OCI-LY7 (cell line): ENCODE results near the gene CEP72. TPM values are rescaled to one million over a fixed set of nuclear protein-coding genes. Genes with fewer than 3 reads are reported as not detected.

Experiments used
- BruUV-seq: library from RNA; stranded (reverse); fragments of 400-500 nt; replicated peaks from 2 replicates; lab custom pipeline; 2021; lab: Mats Ljungman, UMichigan
- CTCF ChIA-PET: fragments of 300-600 bp; sonication (Branson Sonifier 250); formaldehyde crosslinking; loops from one replicate; lab custom pipeline; 2022; ENCODE audit warnings: antibody characterized with exemption; ENCODE audit not compliant: unreplicated experiment; lab: Charles Lee
- POLR2A ChIA-PET: fragments of 300-600 bp; sonication (Branson Sonifier 250); formaldehyde crosslinking; loops from one replicate; lab custom pipeline; 2022; ENCODE audit warnings: antibody characterized with exemption; lab: Charles Lee
- DNase-seq: peaks from one replicate; pipeline ENCODE4 v3.0.0-alpha.2; 2015; ENCODE audit warnings: low spot score
- H2AFZ ChIP-seq: fragments of 200-600 bp; sonication (generic), shearing (Covaris generic); 2 replicates; pipeline ENCODE4 v1.6.1; 2014; ENCODE audit warnings: mild to moderate bottlenecking, antibody characterized with exemption, low read length, moderate library complexity
- H3K27ac ChIP-seq: fragments of 200-600 bp; sonication (generic); 2 replicates; pipeline ENCODE4 v1.5.1; 2014; ENCODE audit warnings: mixed run types, low read depth, mild to moderate bottlenecking, moderate library complexity, low read length, inconsistent platforms; ENCODE audit not compliant: poor library complexity, severe bottlenecking
- H3K36me3 ChIP-seq: fragments of 200-600 bp; sonication (generic); 2 replicates; pipeline ENCODE4 v1.6.1; 2014; ENCODE audit warnings: mild to moderate bottlenecking, antibody characterized with exemption, low read length, moderate library complexity, mixed read lengths; ENCODE audit not compliant: insufficient read depth
- H3K4me1 ChIP-seq: fragments of 200-600 bp; sonication (generic); 2 replicates; pipeline ENCODE4 v1.5.1; 2014; ENCODE audit warnings: mild to moderate bottlenecking, low read length; ENCODE audit not compliant: insufficient read depth, poor library complexity, severe bottlenecking
- H3K4me2 ChIP-seq: fragments of 200-600 bp; sonication (generic); 2 replicates; pipeline ENCODE4 v1.6.1; 2014; ENCODE audit warnings: mild to moderate bottlenecking, low read length
- H3K4me3 ChIP-seq: fragments of 200-600 bp; sonication (generic); 2 replicates; pipeline ENCODE4 v1.5.1; 2014; ENCODE audit warnings: mild to moderate bottlenecking, low read depth, low read length; ENCODE audit not compliant: poor library complexity, severe bottlenecking
- H3K79me2 ChIP-seq: fragments of 200-600 bp; sonication (generic); 2 replicates; pipeline ENCODE4 v1.6.1; 2016; ENCODE audit warnings: low read depth, mild to moderate bottlenecking, low read length, moderate library complexity, mixed read lengths; ENCODE audit not compliant: insufficient read depth
- H3K9me2 ChIP-seq: fragments of 200-600 bp; sonication (generic); 2 replicates; pipeline ENCODE4 v1.6.1; 2016; ENCODE audit warnings: mild to moderate bottlenecking, low read length, mixed read lengths; ENCODE audit not compliant: insufficient read depth
- H3K9me3 ChIP-seq: fragments of 200-600 bp; sonication (generic); 2 replicates; pipeline ENCODE4 v1.6.1; 2014; ENCODE audit warnings: mild to moderate bottlenecking, mixed run types, low read length, mixed read lengths
- H4K20me1 ChIP-seq: fragments of 200-600 bp; sonication (generic); 2 replicates; pipeline ENCODE4 v1.6.1; 2014; ENCODE audit warnings: mild to moderate bottlenecking, antibody characterized with exemption, low read length, moderate library complexity, mixed read lengths; ENCODE audit not compliant: insufficient read depth
- CTCF ChIP-seq: fragments of 200-600 bp; sonication (generic); conservative IDR thresholded peaks from 2 replicates; pipeline ENCODE4 v1.5.1; 2014; ENCODE audit warnings: mild to moderate bottlenecking, antibody characterized with exemption, low read length, moderate library complexity, mixed read lengths
- EZH2phosphoT487 ChIP-seq: fragments of 200-600 bp; sonication (generic); IDR thresholded peaks from 2 replicates; pipeline ENCODE4 v1.6.1; 2018; ENCODE audit warnings: low read depth, borderline replicate concordance, mild to moderate bottlenecking, mixed run types, antibody characterized with exemption, low read length, moderate library complexity, mixed read lengths
- intact Hi-C: fragments of 100-400 bp; cut with micrococcal nuclease; formaldehyde crosslinking; loops from one replicate; pipeline ENCODE4 v1.10.0; 2022; ENCODE audit not compliant: unreplicated experiment
- total RNA-seq, 2 experiments: library from RNA; depleted of rRNA in 1 of 2; stranded (reverse); fragments of >200 nt in 1 of 2; shearing (Covaris generic) in 1 of 2; gene quantifications; 2 replicates each; pipeline ENCODE4 v1.2.3, GENCODE V29; 2014 to 2022

The CEP72 gene
- total RNA-seq, 2 experiments from 2014 or later: 26.9 to 42.7 TPM

- H3K9me3 ChIP-seq: no peaks in the 10 kb centered on the region
- BruUV-seq: no TSS peak
- CTCF ChIA-PET: no interaction called here
- POLR2A ChIA-PET: interaction anchor here (0.7 kb wide), 1 partner anchor 276 kb away, joined by 5 read pairs; no protein-coding TSS in a partner anchor
- H3K9me2 ChIP-seq: no peaks in the 10 kb centered on the region
- H3K36me3 ChIP-seq: peaks cover 77% of the 10 kb centered on the region
- no peak overlapping the region for H2AFZ ChIP-seq
- TF ChIP-seq EZH2phosphoT487 (no peak), CTCF (no peak)
- no peaks in the 10 kb centered on the region for H3K4me1 ChIP-seq
- H3K4me3 ChIP-seq: no peak overlapping the region
- intact Hi-C loops: no loop called here
- H3K4me2 ChIP-seq: no peak overlapping the region
- no peaks in the 10 kb centered on the region for H4K20me1 ChIP-seq
- no peaks in the 10 kb centered on the region for H3K79me2 ChIP-seq
- no peak for DNase-seq
- H3K27ac ChIP-seq: no peak overlapping the region
These were observed 10.2 kb downstream of the CEP72 start for GRCh38 chr5:622359-622758.

- ChIA-PET CTCF (no interaction called here), POLR2A (no interaction called here)
- H3K4me3 ChIP-seq: no peak overlapping the region
- H4K20me1 ChIP-seq: no peaks in the 10 kb centered on the region
- peaks cover 77% of the 10 kb centered on the region for H3K36me3 ChIP-seq
- H3K79me2 ChIP-seq: no peaks in the 10 kb centered on the region
- BruUV-seq: no TSS peak
- H3K9me2 ChIP-seq: no peaks in the 10 kb centered on the region
- intact Hi-C loops: no loop called here
- no peaks in the 10 kb centered on the region for H3K4me1 ChIP-seq
- no peak for TF ChIP-seq CTCF
- no peak overlapping the region for H2AFZ ChIP-seq
- DNase-seq: no peak
- H3K9me3 ChIP-seq: no peaks in the 10 kb centered on the region
- no peak overlapping the region for H3K27ac ChIP-seq
- H3K4me2 ChIP-seq: no peak overlapping the region
These were observed 10.9 kb downstream of the CEP72 start for GRCh38 chr5:622946-623522.

GRCh38 chr5:623531-623930 is 11.4 kb downstream of the CEP72 start:
- POLR2A ChIA-PET: no interaction called here
- H3K9me3 ChIP-seq: no peaks in the 10 kb centered on the region
- no peak for DNase-seq
- H3K4me3 ChIP-seq: no peak overlapping the region
- no peaks in the 10 kb centered on the region for H3K79me2 ChIP-seq
- no peak overlapping the region for H2AFZ ChIP-seq
- no peak overlapping the region for H3K4me2 ChIP-seq
- H3K4me1 ChIP-seq: no peaks in the 10 kb centered on the region
- H4K20me1 ChIP-seq: no peaks in the 10 kb centered on the region
- intact Hi-C loops: no loop called here
- CTCF ChIA-PET: no interaction called here
- H3K9me2 ChIP-seq: no peaks in the 10 kb centered on the region
- TF ChIP-seq EZH2phosphoT487: no peak
- H3K27ac ChIP-seq: no peak overlapping the region
- peaks cover 77% of the 10 kb centered on the region for H3K36me3 ChIP-seq
- no TSS peak for BruUV-seq
